GM18873 (cell line): ENCODE data around the gene DUSP5.

ENCODE experiments used
- ATAC-seq: cut with Tn5 transposase; IDR thresholded peaks from one replicate; pipeline ENCODE4 v1.9.1; 2021; ENCODE audit warnings: mild to moderate bottlenecking, moderate library complexity, moderate number of reproducible peaks; ENCODE audit not compliant: unreplicated experiment, low FRiP score

The DUSP5 gene

GRCh38 chr10:110498982-110499795 lies 1.5 kb downstream of the DUSP5 start:
- ATAC-seq = peak; percentile 26

GRCh38 chr10:110499796-110500514 lies 2.2 kb downstream of the DUSP5 start:
- no peak for ATAC-seq

DNA sequence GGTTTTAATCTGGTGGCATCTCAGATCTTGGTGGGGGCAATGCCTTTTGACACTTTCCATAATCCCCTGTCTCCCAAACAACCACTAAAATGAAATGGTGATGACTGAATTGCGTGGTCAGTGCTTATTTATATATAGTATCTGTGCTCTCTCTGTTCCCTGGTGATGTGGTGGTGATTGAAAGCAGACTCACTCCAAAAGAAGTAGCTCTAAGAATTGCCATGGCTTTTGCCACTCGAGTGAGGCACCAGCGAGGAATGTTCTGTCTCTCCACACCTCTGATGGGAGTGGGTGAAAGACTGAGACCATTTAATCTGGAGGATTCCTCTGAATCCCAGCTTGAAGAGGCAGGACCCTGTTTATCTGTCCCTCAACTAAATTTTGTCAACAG lies 2.8 kb downstream of the DUSP5 start:
- ATAC-seq = no peak

DNA sequence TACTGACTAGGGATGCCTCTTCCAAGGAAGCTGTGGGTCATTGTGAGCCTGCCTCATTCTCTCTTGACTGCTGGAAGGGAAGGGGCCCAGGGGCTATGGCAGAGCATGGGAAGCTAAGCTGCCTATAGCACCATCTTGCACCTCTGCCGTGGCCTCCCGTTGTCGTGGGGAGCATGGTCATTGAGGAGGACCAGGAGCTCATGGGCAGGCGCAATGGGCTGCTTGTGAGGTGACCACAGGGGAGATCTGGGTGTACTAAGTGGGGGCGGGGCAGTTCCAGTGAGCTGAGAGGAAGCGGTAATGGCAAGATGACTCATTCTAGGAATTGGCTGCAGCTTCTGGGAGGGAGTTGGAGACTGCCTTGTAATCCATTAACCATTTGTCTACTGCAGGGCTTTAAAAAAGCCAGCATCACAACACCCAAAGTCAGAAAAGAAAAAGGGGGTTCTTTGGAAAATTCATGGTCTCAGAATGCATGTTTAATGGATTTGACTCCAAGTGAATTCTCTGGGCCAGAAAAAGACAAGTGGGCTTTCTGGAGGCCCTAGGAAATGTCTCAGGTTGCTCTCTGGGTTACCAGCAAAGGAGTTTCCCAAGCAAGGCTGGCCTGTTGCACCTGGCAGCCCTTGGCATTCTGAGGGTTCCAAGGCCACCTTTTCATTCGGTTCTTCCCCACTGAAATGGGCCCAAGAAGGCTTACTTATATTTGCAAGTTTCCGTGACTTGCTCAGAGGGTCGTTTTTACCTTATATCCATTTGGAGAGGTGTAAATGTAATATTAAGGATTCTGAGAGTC lies 3.6 kb downstream of the DUSP5 start:
- peak; percentile 15 for ATAC-seq

DNA sequence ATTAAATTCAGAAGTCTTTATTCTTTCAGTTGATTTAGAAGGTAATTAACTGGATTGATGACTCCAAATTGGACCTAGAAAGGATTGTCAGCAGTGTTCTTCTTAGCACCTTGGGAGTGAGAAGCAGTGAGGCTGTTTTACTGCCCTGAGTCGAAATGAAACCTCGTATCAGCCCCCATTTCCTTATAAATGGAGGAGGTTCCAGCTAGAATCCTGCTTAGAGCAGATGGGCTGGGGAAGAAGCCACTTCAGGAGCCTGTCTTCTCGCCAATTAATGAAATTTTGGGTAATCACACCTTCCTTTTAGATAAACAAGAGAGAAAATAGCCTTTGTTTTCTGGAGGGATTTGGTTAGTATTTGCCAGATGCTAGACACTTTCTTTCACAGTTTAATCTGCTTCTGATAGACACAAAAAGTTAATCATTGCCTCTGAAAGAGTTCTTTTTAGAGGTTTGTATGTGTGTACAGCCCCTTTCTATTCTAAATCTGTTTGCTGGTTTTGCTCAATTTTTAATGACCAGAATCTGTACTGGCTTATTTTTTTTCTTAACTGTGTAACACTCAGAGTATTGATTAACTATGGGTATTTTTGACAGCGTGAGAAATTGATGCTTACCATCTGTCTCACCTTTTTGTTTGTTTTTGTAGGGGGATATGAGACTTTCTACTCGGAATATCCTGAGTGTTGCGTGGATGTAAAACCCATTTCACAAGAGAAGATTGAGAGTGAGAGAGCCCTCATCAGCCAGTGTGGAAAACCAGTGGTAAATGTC lies 4.6 kb downstream of the DUSP5 start:
- ATAC-seq = no peak

DNA sequence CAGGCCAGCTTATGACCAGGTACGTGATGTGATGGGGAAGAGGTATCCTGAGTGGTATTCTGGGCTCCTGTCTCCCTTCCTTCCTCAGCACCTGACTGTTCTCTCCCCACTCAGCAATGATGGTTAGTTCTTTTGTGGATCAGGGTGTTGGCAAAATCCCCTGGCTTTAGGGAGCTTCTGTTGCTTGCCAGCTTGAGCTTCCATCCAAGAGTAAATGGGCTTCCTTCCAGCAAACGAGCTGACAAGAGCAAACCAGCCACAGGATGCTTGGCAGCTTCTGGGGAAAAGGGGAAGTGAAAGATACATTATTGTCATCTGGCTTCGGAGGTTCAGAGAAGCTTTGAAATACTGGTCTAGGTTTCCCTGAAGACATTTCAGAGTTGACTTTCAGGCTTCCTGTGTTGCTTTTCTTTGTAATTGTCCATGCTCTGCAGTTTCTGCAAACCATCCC lies 5.2 kb downstream of the DUSP5 start:
- peak; percentile 34 for ATAC-seq

DNA sequence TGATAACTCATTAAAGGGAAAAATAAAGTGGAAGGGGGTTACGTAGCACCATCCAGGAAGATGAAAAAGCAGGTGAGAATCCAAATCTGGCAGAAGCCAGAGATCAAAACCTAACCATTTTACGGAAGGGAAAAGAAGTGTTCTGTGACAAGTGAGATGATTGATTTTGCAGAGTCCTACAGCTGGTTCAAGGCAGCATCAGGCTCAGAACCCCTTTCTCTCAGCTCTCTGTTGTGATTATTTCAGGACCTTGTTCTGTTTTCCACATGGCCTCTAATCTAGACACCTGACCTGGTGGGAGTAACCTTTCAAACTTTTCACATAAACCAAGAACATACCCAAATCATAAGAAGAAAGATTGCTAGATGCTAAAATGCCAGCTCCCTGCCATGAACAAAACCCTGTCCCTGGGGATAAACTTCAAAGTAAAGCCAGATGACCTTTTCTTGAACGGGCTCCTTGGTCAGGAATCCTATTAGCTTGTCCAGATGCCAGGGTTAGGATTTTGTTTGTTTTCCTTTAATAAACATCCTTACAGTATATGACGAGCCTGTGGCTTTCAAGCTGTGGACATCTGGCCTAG lies 5.9 kb downstream of the DUSP5 start:
- no peak for ATAC-seq

- ATAC-seq = peak; percentile 45
Observed at GRCh38 chr10:110504111-110504735, 6.5 kb downstream of the DUSP5 start.

- no peak for ATAC-seq
Observed at GRCh38 chr10:110505130-110505770, 7.5 kb downstream of the DUSP5 start.

DNA sequence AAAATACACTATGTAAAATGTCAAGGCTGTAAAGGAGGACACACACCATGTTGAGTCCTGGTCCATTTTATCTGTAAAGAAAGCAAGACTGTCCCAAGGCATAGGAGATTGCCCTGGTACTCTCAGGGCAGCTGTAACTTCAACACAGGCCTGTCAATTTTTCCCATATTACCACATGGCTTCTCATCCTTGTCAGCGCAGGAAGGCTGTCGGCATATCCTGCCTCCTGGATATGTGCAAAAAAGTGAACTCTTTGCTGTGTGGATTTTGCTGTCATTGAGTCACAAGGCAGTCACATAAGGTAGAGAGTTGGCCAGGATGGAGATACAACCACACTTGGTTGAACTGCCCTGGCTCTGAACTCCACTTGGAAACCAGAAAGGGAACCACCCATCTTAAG lies 8.7 kb downstream of the DUSP5 start:
- no peak for ATAC-seq

GRCh38 chr10:110507346-110507745 lies 9.6 kb downstream of the DUSP5 start:
- no peak for ATAC-seq

- ATAC-seq = no peak
Observed at GRCh38 chr10:110508159-110508788, 10.6 kb downstream of the DUSP5 start.

DNA sequence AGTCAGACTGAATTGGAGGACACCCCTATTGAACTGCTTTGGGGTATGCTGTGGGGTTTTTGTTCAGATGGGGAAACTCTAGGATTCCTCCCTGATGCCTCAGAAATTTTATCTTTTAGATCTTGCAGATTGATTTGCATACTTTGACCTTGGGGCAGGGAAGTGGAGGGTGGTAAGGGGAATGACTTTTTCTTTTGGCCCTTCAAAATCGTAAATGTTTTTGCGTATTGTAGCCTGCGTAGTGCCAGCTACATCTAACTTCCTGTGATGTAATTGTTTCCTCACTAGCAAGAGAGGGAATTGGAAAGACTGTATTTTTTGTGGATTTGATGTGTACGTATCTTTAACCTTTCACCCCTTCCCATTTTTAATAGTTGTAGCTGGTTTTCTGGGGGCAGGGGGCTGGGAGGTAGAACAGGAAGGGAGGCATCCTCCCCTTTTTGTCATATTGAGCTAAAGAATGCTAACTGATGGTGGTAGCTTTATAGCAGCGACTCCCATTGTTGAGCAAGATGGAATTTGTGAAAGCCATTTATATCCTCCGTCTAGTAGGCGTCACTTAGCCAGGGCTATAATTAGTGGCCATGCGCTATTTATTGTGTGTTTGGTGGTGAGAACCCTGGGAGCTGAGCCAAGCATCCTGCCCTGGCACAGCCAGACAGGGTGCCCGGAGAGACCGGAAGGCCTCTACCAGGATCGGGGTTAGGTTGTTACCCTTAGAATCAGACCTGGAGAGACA lies 11.3 kb downstream of the DUSP5 start:
- no peak for ATAC-seq

GRCh38 chr10:110509560-110509959 lies 11.9 kb downstream of the DUSP5 start:
- no peak for ATAC-seq

GRCh38 chr10:110510086-110510485 lies 12.4 kb downstream of the DUSP5 start:
- no peak for ATAC-seq

DNA sequence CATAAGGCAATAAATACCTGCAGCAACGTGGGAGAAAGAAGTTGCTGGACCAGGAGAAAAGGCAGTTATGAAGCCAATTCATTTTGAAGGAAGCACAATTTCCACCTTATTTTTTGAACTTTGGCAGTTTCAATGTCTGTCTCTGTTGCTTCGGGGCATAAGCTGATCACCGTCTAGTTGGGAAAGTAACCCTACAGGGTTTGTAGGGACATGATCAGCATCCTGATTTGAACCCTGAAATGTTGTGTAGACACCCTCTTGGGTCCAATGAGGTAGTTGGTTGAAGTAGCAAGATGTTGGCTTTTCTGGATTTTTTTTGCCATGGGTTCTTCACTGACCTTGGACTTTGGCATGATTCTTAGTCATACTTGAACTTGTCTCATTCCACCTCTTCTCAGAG lies 13.0 kb downstream of the DUSP5 start:
- no peak for ATAC-seq

DNA sequence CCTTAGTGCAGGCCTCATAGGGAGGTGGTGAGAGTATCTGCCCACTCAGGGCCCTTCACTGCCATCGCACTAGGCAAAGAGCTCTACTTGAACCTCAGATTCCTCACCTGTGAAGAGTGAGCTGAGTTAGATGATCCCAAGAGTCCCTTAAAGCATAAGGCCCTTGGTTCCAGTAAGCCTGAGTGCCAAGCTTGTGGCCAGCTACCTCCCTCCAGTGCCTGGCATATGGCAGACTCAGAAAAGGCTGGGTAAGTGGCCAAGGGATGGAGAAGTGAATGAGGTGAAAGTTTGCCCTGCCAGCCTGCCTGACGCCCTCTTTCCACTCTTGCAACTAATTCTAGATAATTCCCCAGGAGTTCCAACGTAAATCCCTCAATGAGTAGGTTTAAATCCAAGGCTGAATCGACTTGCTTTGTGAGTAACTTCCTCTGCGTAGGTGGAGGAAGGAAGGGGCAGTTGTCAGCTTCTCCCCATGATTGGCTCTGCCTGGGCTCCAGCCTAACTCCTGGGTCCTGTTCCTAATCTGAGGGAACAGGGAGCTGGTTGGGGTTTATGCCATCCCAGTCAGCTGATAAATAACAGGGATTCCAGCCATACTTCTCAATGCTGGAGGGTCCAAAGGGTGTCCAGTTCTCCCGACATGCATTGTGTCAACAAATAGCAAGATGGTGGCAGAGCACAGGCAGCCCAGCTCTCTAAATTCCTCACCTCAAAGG lies 14.2 kb downstream of the DUSP5 start:
- ATAC-seq = no peak
